Thyroid gland (tissue), 4 donors: ENCODE results near the gene MYO18B.

ENCODE experiments used
- POLR2A ChIP-seq, 2 donors: fragments of 450-650 bp; IDR thresholded peaks; one replicate each; pipeline ENCODE4 v1.6.1; 2017; ENCODE audit warnings: antibody characterized with exemption in 2 of 2, mild to moderate bottlenecking in 2 of 2, moderate library complexity in 1 of 2
- TF ChIP-seq, protein P1 (sequence below), 6 experiments: fragments of 200-600 bp in 3 of 6; fragments of 450-650 bp in 3 of 6; sonication (generic) in 3 of 6; IDR thresholded peaks; one replicate each; pipeline ENCODE4 v1.5.1; 2016 to 2019; ENCODE audit warnings: antibody characterized with exemption in 6 of 6, mild to moderate bottlenecking in 2 of 6, inconsistent platforms in 1 of 6, moderate library complexity in 1 of 6

DNA sequence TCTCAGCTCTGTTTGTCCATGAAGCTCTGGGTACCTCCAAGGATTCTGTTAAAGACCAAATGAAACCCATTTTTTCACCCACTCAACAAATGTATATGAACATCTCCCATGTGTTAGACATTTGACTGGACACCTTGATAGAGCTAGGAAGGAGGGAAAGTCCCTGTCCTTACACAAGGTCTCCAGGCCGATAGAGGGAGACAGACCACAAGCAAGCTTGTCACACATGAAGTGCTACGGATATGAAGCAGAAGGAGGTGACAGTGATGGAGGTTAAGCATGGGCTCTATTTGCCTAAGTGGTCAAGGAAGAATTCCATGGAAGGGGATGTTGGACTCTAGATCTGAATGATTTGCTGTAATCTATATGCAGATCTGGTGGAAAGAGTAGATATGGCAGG, 138.5 kb downstream of the MYO18B start:
- TF ChIP-seq POLR2A (IDR thresholded peaks at IDR 0.05): no peak
- TF ChIP-seq, protein P1, sequence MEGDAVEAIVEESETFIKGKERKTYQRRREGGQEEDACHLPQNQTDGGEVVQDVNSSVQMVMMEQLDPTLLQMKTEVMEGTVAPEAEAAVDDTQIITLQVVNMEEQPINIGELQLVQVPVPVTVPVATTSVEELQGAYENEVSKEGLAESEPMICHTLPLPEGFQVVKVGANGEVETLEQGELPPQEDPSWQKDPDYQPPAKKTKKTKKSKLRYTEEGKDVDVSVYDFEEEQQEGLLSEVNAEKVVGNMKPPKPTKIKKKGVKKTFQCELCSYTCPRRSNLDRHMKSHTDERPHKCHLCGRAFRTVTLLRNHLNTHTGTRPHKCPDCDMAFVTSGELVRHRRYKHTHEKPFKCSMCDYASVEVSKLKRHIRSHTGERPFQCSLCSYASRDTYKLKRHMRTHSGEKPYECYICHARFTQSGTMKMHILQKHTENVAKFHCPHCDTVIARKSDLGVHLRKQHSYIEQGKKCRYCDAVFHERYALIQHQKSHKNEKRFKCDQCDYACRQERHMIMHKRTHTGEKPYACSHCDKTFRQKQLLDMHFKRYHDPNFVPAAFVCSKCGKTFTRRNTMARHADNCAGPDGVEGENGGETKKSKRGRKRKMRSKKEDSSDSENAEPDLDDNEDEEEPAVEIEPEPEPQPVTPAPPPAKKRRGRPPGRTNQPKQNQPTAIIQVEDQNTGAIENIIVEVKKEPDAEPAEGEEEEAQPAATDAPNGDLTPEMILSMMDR (IDR thresholded peaks at IDR 0.05): no peak
